Left ventricle myocardium inferior (tissue), 1 donor: Measurements from ENCODE around the gene ANK2. TPM values are rescaled to one million over a fixed set of nuclear protein-coding genes. Genes with fewer than 3 reads are reported as not detected.
A peak's percentile ranks its signal among the peaks of the same experiment; 100 is the strongest.

Experiments used
- DNase-seq: peaks from one replicate; pipeline ENCODE4 v3.0.0-alpha.2; 2020
- H3K27ac ChIP-seq: fragments of 200-600 bp; replicated peaks from 2 replicates; pipeline ENCODE4 v1.8.0; 2021
- H3K27me3 ChIP-seq: fragments of 200-600 bp; 2 replicates; pipeline ENCODE4 v1.8.0; 2021; ENCODE audit warnings: low read depth
- H3K36me3 ChIP-seq: fragments of 200-600 bp; 2 replicates; pipeline ENCODE4 v1.8.0; 2021
- H3K4me1 ChIP-seq: fragments of 200-600 bp; 2 replicates; pipeline ENCODE4 v1.8.0; 2021
- H3K4me3 ChIP-seq: fragments of 200-600 bp; 2 replicates; pipeline ENCODE4 v1.8.0; 2021; ENCODE audit warnings: mild to moderate bottlenecking, moderate library complexity
- H3K9me3 ChIP-seq: fragments of 200-600 bp; replicated peaks from 2 replicates; pipeline ENCODE4 v1.8.0; 2021
- intact Hi-C: fragments of 100-400 bp; cut with micrococcal nuclease; formaldehyde crosslinking; loops from one replicate; pipeline ENCODE4 v1.11.0; 2022
- total RNA-seq: library from RNA; stranded (reverse); fragmentation: NEBNext Ultra II Directional; extraction: Animal tissue kit (Norgen Biotek cat#: 25700); gene quantifications from one replicate; pipeline ENCODE4 v1.2.1, GENCODE V29; 2021
- TF ChIP-seq, protein P1 (sequence below): fragments of 200-600 bp; IDR thresholded peaks from 2 replicates; pipeline ENCODE4 v1.8.0; 2021; ENCODE audit warnings: antibody characterized with exemption, mild to moderate bottlenecking, borderline replicate concordance
- donor health status: DM: no; HTN: yes; CAD: no; lungs with severe emphysema.

ANK2 gene
- total RNA-seq, 1 donor from 2014 or later, result 267 TPM

DNA sequence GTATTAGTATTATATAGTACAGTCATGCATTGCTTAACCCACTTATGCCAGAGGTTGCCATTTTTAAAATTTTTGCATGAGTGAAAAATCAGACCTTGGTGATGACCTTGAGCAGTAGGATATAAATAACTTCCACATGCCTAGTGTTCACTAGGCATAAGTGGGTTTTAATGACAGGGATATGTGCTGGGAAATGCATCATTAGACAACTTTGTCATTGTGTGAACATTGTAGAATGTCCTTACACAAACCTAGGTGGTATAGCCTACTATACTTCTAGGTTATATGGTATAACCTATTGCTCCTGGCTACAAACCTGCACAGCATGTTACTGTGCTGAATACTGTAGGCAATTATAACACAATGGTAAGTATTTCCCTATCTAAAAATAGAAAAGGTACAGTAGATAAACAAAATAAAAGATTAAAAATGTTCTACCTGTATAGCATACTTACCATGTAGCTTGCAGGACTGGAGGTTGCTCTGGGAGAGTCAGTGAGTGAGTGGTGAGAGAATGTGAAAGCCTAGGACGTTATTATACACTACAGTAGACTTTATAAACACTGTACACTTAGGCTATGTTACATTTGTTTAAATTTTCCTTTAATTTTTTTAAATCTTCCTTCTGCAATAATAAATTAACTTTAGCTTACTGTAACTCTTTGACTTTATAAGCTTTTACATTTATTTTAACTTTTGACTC, 326.7 kb downstream of the ANK2 start:
- Histone ChIP-seq H3K4me1 (peaks cover 9% of the 10 kb centered on the region), H3K36me3 (peaks cover 39% of the 10 kb centered on the region), H3K27me3 (no peaks in the 10 kb centered on the region), H3K27ac (peak overlapping the region; percentile 52), H3K4me3 (no peak overlapping the region), H3K9me3 (no peaks in the 10 kb centered on the region)
- intact Hi-C loops, result no loop called here
- no peak for DNase-seq
- TF ChIP-seq, protein P1, sequence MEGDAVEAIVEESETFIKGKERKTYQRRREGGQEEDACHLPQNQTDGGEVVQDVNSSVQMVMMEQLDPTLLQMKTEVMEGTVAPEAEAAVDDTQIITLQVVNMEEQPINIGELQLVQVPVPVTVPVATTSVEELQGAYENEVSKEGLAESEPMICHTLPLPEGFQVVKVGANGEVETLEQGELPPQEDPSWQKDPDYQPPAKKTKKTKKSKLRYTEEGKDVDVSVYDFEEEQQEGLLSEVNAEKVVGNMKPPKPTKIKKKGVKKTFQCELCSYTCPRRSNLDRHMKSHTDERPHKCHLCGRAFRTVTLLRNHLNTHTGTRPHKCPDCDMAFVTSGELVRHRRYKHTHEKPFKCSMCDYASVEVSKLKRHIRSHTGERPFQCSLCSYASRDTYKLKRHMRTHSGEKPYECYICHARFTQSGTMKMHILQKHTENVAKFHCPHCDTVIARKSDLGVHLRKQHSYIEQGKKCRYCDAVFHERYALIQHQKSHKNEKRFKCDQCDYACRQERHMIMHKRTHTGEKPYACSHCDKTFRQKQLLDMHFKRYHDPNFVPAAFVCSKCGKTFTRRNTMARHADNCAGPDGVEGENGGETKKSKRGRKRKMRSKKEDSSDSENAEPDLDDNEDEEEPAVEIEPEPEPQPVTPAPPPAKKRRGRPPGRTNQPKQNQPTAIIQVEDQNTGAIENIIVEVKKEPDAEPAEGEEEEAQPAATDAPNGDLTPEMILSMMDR, result no peak

DNA sequence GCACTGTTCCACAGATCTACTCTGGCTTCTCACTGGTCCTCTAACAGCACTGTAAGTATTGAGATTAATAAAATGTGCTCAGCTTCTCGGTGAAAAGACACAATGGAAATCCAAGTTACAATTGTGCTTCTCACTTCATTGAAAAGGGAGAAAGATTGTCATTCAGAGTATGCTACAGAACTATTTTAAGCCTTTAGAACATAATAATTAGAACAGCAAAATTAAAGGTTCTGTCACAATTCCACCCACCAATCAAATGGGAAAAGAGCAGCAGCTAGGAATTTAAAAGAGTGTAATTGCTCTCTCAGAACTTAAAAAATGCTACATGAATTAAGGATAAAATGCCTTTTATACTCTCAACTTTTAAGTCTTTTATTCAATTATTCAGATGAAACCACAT, 329.4 kb downstream of the ANK2 start:
- DNase-seq, result no peak
- peaks cover 33% of the 10 kb centered on the region for H3K4me1 ChIP-seq
- TF ChIP-seq, protein P1, result no peak
- no peaks in the 10 kb centered on the region for H3K27me3 ChIP-seq
- H3K9me3 ChIP-seq, result no peaks in the 10 kb centered on the region
- H3K27ac ChIP-seq, result no peak overlapping the region
- peaks cover 32% of the 10 kb centered on the region for H3K36me3 ChIP-seq
- intact Hi-C loops, result no loop called here
- no peak overlapping the region for H3K4me3 ChIP-seq

DNA sequence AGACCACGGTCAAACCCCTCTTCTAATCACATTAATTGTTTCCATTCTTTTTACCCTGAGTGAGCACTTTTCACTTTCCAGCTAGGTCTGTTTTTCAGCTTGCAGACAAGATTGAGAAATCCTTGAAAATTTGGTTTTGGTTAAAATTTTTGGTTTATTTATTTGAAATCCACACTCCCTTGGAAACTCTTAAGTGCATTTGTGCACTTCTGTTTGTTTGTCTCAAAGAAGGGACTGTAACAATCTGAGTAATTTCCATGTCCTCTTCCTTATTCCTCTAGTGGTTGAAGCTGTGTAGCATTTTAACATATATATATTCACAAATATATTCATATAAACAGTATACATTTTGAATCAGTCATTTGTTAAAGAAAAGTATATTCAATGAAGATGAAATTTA, 333.3 kb downstream of the ANK2 start:
- intact Hi-C loops, result no loop called here

GRCh38 chr4:113383111-113383785, 333.8 kb downstream of the ANK2 start:
- H3K27ac ChIP-seq, result peak overlapping the region; percentile 72
- H3K9me3 ChIP-seq, result no peaks in the 10 kb centered on the region
- no peaks in the 10 kb centered on the region for H3K27me3 ChIP-seq
- peaks cover 23% of the 10 kb centered on the region for H3K36me3 ChIP-seq
- TF ChIP-seq, protein P1, result no peak
- no peak overlapping the region for H3K4me3 ChIP-seq
- no peak for DNase-seq
- H3K4me1 ChIP-seq, result peaks cover 44% of the 10 kb centered on the region
- intact Hi-C loops, result no loop called here

More for the DNA sequence above, 333.3 kb downstream of the ANK2 start:
- peak overlapping the region; percentile 72 for H3K27ac ChIP-seq
- H3K27me3 ChIP-seq, result no peaks in the 10 kb centered on the region
- H3K4me1 ChIP-seq, result peaks cover 44% of the 10 kb centered on the region
- no peak overlapping the region for H3K4me3 ChIP-seq
- peaks cover 23% of the 10 kb centered on the region for H3K36me3 ChIP-seq
- TF ChIP-seq, protein P1, result no peak
- no peak for DNase-seq
- no peaks in the 10 kb centered on the region for H3K9me3 ChIP-seq

- TF ChIP-seq, protein P1, result no peak
- peak overlapping the region; percentile 72 for H3K27ac ChIP-seq
- intact Hi-C loops, result no loop called here
Observed at GRCh38 chr4:113384600-113384999, 335.1 kb downstream of the ANK2 start.

More at GRCh38 chr4:113384600-113384999, 335.1 kb downstream of the ANK2 start:
- Histone ChIP-seq H3K9me3 (no peaks in the 10 kb centered on the region), H3K36me3 (peaks cover 13% of the 10 kb centered on the region), H3K27me3 (no peaks in the 10 kb centered on the region), H3K4me3 (no peak overlapping the region), H3K4me1 (peaks cover 44% of the 10 kb centered on the region)
- no peak for DNase-seq
